Right lobe of liver (tissue), 6 donors: ENCODE data around the gene DSE. TPM values are rescaled to one million over a fixed set of nuclear protein-coding genes. Genes with fewer than 3 reads are reported as not detected.
A peak's percentile ranks its signal among the peaks of the same experiment; 100 is the strongest.

Experiments
- ATAC-seq, 4 donors: fragments of 200-7000 bp; cut with Tn5 transposase; one replicate each; pipeline ENCODE4 v1.9.1; 2020; ENCODE audit warnings: mild to moderate bottlenecking in 4 of 4, moderate library complexity in 4 of 4
- DNase-seq, 3 donors: peaks; one replicate each; pipeline ENCODE4 v3.0.0-alpha.2; 2020
- H3K27ac ChIP-seq, 3 donors: fragments of 200-600 bp; one replicate each; pipeline ENCODE4 v1.8.0; 2022
- H3K27me3 ChIP-seq, 2 donors: fragments of 200-600 bp; one replicate each; pipeline ENCODE4 v1.8.0; 2022
- H3K36me3 ChIP-seq, 4 donors: fragments of 200-600 bp; sonication (generic) in 1 of 4; one replicate each; pipeline versions ENCODE4 v1.5.1 to v1.8.0; 2017 to 2022; ENCODE audit warnings: control low read depth in 1 of 4
- H3K4me1 ChIP-seq, 4 donors: fragments of 200-600 bp; sonication (generic) in 1 of 4; one replicate each; pipeline versions ENCODE4 v1.5.1 to v1.8.0; 2017 to 2022; ENCODE audit warnings: control low read depth in 1 of 4
- H3K4me3 ChIP-seq, 3 donors: fragments of 200-600 bp; one replicate each; pipeline ENCODE4 v1.8.0; 2022
- H3K9me3 ChIP-seq, 4 donors: fragments of 200-600 bp; sonication (generic) in 1 of 4; one replicate each; pipeline versions ENCODE4 v1.5.1 to v1.8.0; 2017 to 2022; ENCODE audit warnings: control low read depth in 1 of 4
- POLR2A ChIP-seq: fragments of 450-650 bp; IDR thresholded peaks from one replicate; pipeline ENCODE4 v1.6.1; 2017; ENCODE audit warnings: antibody characterized with exemption, mild to moderate bottlenecking
- WGBS: methylation state at CpG from one replicate; pipeline ENCODE4 v1.1.6; 2018; ENCODE audit warnings: low coverage, low lambda C conversion rate; ENCODE audit not compliant: insufficient coverage; ENCODE audit errors: missing lambda C conversion rate; 5-methylcytosine and 5-hydroxymethylcytosine counted together
- intact Hi-C, 2 donors: fragments of 100-400 bp; cut with DNase I; formaldehyde crosslinking; loops; one replicate each; pipeline versions ENCODE4 v1.11.2 to v1.14.1; 2022
- total RNA-seq, 6 experiments: library from RNA; depleted of rRNA in 2 of 6; stranded (reverse); fragments of >200 nt in 2 of 6; fragmentation: NEBNext Ultra II Directional in 3 of 6; extraction: Animal tissue kit (Norgen Biotek cat#: 25700) in 3 of 6; gene quantifications; one replicate each; pipeline versions ENCODE4 v1.1.0 to v1.2.4, GENCODE V29; 2016 to 2023
- TF ChIP-seq, protein P1 (sequence below), 4 donors: fragments of 200-600 bp in 3 of 4; fragments of 450-650 bp in 1 of 4; IDR thresholded peaks; one replicate each; pipeline versions ENCODE4 v1.5.1 to v1.8.0; 2016 to 2022; ENCODE audit warnings: antibody characterized with exemption in 4 of 4, mild to moderate bottlenecking in 2 of 4
- donor health status: DM: no; HTN: yes; CAD: no.
- donor health status: DM: no; HTN: no; CAD: no.
- donor health status: DM: no; HTN: no; CAD: no.
- donor health status: DM: no; HTN: yes; CAD: no.
- donor health status: DM: no; HTN: yes; CAD: no.

Gene DSE
- total RNA-seq, 6 experiments from 2014 or later, result 8.2 to 17.4 (median 12.2) TPM

DNA sequence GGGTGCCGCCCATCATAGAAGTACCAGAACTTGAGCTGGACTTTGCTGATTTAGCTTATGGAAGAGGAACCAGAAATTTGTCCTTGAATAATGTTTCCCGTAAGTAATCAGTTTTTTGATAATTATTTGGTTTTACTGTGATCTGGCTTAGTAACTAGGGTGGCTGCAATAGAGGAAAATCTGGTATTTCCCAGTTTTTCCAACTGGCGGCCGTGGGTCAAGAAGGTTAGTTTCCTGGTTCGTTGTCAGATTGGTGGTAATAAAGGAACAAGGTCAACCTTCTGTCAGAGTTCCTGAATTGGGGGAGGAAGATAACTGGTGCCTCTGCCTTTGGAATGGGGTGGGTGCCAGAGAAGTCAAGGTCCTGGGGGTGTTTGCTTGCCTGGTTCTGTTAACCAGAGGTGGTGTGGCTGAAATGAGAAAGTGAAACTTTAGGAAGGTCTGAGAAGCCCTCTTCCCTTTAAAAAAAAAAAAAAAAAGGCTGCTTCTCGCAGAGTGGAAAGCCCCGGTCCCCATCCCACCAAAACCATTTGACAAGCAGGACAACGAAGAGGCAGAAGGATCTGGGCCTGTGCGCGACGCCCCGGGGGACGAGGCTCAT, 90.7 kb downstream of the DSE start, which contains the start of gene CALHM6:
Gene CALHM6 (plus strand): TSS at position 45 of the 601 bp plus-strand sequence. CDS start 555 bp downstream, at position 600.
- WGBS, result 40% methylated on average over 12 of the region's 13 CpGs
- Histone ChIP-seq H3K4me1 (peaks cover 0 to 8% (median 2%) of the 10 kb centered on the region in 4 donors), H3K36me3 (no peaks in the 10 kb centered on the region), H3K27ac (peak within 1 kb of the TSS; percentile 54 to 57 (median 54)), H3K9me3 (no peaks in the 10 kb centered on the region), H3K4me3 (peak within 1 kb of the TSS; percentile 43 to 51 (median 43)), H3K27me3 (no peaks in the 10 kb centered on the region)
- intact Hi-C loops, result no loop called here
- TF ChIP-seq, protein P1, sequence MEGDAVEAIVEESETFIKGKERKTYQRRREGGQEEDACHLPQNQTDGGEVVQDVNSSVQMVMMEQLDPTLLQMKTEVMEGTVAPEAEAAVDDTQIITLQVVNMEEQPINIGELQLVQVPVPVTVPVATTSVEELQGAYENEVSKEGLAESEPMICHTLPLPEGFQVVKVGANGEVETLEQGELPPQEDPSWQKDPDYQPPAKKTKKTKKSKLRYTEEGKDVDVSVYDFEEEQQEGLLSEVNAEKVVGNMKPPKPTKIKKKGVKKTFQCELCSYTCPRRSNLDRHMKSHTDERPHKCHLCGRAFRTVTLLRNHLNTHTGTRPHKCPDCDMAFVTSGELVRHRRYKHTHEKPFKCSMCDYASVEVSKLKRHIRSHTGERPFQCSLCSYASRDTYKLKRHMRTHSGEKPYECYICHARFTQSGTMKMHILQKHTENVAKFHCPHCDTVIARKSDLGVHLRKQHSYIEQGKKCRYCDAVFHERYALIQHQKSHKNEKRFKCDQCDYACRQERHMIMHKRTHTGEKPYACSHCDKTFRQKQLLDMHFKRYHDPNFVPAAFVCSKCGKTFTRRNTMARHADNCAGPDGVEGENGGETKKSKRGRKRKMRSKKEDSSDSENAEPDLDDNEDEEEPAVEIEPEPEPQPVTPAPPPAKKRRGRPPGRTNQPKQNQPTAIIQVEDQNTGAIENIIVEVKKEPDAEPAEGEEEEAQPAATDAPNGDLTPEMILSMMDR (IDR thresholded peaks at IDR 0.05), result no peak
- TF ChIP-seq POLR2A, result no peak
- DNase-seq, result peak in 1 of 3 donors; percentile 39
- ATAC-seq, result peak; percentile 39 to 56 (median 53)

DNA sequence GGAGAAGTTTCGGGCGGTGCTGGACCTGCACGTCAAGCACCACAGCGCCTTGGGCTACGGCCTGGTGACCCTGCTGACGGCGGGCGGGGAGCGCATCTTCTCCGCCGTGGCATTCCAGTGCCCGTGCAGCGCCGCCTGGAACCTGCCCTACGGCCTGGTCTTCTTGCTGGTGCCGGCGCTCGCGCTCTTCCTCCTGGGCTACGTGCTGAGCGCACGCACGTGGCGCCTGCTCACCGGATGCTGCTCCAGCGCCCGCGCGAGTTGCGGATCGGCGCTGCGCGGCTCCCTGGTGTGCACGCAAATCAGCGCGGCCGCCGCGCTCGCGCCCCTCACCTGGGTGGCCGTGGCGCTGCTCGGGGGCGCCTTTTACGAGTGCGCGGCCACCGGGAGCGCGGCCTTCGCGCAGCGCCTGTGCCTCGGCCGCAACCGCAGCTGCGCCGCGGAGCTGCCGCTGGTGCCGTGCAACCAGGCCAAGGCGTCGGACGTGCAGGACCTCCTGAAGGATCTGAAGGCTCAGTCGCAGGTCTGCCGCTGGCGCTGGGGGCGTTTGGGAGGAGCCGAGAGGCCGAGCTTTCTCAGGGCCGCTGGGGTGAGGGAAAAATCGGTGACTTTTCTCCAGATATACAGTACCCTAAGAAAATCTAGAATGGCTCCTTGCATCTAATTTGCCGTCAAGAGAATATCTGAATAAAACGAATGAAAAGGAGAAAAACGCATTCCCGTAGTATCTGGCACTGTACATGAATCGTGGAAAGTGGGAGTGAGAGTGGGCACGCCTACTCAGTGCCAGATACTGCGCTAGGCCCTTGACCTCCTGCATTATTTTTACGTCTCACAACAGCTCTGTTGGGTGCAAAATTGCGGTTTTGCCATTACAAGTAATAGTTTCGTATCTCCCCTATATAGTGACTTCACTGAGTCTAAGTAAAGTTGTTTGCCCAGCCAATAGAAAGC, 91.5 kb downstream of the DSE start:
- peak; percentile 75 to 81 (median 80) for ATAC-seq
- intact Hi-C loops, result no loop called here
- 27% methylated on average over 27 of the region's 84 CpGs for WGBS

GRCh38 chr6:116463301-116463700, 92.6 kb downstream of the DSE start:
- no peak for DNase-seq
- Histone ChIP-seq H3K4me1 (peaks cover 0 to 8% (median 2%) of the 10 kb centered on the region in 4 donors), H3K27ac (no peak overlapping the region), H3K27me3 (no peaks in the 10 kb centered on the region), H3K36me3 (no peaks in the 10 kb centered on the region), H3K4me3 (no peak overlapping the region), H3K9me3 (no peaks in the 10 kb centered on the region)
- 48% methylated on average over 4 of the region's 4 CpGs for WGBS
- TF ChIP-seq POLR2A, result no peak
- TF ChIP-seq, protein P1 (IDR thresholded peaks at IDR 0.05), result no peak
- intact Hi-C loops, result no loop called here
- ATAC-seq, result no peak

More for the DNA sequence above, 91.5 kb downstream of the DSE start:
- peak overlapping the region; percentile 43 to 51 (median 43) for H3K4me3 ChIP-seq
- TF ChIP-seq, protein P1 (IDR thresholded peaks at IDR 0.05), result no peak
- no peak for TF ChIP-seq POLR2A
- no peaks in the 10 kb centered on the region for H3K9me3 ChIP-seq
- DNase-seq, result peak; percentile 58 to 77 (median 70)
- H3K36me3 ChIP-seq, result no peaks in the 10 kb centered on the region
- H3K27me3 ChIP-seq, result no peaks in the 10 kb centered on the region
- peak overlapping the region; percentile 54 to 57 (median 54) for H3K27ac ChIP-seq
- H3K4me1 ChIP-seq, result peaks cover 0 to 8% (median 2%) of the 10 kb centered on the region in 4 donors

GRCh38 chr6:116465246-116465645, 94.5 kb downstream of the DSE start:
- H3K4me1 ChIP-seq, result peaks cover 0 to 8% (median 2%) of the 10 kb centered on the region in 4 donors
- ATAC-seq, result peak; percentile 25 to 50 (median 42)
- H3K4me3 ChIP-seq, result no peak overlapping the region
- no peaks in the 10 kb centered on the region for H3K36me3 ChIP-seq
- no peaks in the 10 kb centered on the region for H3K27me3 ChIP-seq
- no peaks in the 10 kb centered on the region for H3K9me3 ChIP-seq
- peak overlapping the region in 1 of 3 donors; percentile 58 for H3K27ac ChIP-seq
- 27% methylated on average over 5 of the region's 5 CpGs for WGBS
- no peak for DNase-seq
- intact Hi-C loops, result no loop called here
- TF ChIP-seq POLR2A, result no peak
- TF ChIP-seq, protein P1 (IDR thresholded peaks at IDR 0.05), result no peak
